Measurements from ENCODE around the gene UMODL1.

The UMODL1 gene

GRCh38 chr21:42153046-42153686 lies 82.0 kb downstream of the UMODL1 start:
- no peak for DNase-seq (ENCODE audit: low read depth in 2 of 2)
- TF ChIP-seq, protein P1, sequence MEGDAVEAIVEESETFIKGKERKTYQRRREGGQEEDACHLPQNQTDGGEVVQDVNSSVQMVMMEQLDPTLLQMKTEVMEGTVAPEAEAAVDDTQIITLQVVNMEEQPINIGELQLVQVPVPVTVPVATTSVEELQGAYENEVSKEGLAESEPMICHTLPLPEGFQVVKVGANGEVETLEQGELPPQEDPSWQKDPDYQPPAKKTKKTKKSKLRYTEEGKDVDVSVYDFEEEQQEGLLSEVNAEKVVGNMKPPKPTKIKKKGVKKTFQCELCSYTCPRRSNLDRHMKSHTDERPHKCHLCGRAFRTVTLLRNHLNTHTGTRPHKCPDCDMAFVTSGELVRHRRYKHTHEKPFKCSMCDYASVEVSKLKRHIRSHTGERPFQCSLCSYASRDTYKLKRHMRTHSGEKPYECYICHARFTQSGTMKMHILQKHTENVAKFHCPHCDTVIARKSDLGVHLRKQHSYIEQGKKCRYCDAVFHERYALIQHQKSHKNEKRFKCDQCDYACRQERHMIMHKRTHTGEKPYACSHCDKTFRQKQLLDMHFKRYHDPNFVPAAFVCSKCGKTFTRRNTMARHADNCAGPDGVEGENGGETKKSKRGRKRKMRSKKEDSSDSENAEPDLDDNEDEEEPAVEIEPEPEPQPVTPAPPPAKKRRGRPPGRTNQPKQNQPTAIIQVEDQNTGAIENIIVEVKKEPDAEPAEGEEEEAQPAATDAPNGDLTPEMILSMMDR (IDR thresholded peaks at IDR 0.05; ENCODE audit: low read depth, low read length) = no peak
- H3K4me3 ChIP-seq (replicated peaks in 1 of 2; ENCODE audit: low read depth in 2 of 2, low read length in 2 of 2) = no peak overlapping the region

DNA sequence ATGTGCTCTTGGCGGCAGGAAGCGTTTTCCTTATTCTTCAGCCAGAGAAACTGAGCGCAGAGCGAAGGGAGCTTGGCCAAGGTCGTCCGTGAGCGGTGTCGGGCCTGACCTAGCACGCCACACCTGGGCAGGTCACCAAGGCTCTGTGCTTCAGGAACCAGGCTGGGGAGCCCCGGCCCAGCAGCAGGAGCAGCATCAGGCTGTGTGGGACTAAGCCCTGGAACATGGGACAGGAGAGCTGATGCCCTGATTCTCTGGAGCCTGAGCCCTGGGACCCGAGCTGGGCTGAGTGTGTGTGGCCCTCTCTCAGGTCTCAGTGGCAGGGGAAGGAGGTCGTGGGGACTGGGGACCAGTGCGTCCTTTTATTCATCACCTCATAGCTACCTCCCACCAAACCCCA lies 82.6 kb downstream of the UMODL1 start:
- no peak for DNase-seq (ENCODE audit: low read depth in 2 of 2)
- TF ChIP-seq, protein P1 (IDR thresholded peaks at IDR 0.05; ENCODE audit: low read depth, low read length) = no peak
- H3K4me3 ChIP-seq (replicated peaks in 1 of 2; ENCODE audit: low read depth in 2 of 2, low read length in 2 of 2) = no peak overlapping the region

GRCh38 chr21:42154237-42155044 lies 83.3 kb downstream of the UMODL1 start:
- DNase-seq (ENCODE audit: low read depth in 2 of 2) = no peak

GRCh38 chr21:42155045-42155855 lies 84.1 kb downstream of the UMODL1 start:
- DNase-seq (ENCODE audit: low read depth in 2 of 2) = no peak
- H3K4me3 ChIP-seq (replicated peaks in 1 of 2; ENCODE audit: low read depth in 2 of 2, low read length in 2 of 2) = no peak overlapping the region
- TF ChIP-seq, protein P1 (IDR thresholded peaks at IDR 0.05; ENCODE audit: low read depth, low read length) = no peak

More at GRCh38 chr21:42154237-42155044, 83.3 kb downstream of the UMODL1 start:
- TF ChIP-seq, protein P1 (IDR thresholded peaks at IDR 0.05; ENCODE audit: low read depth, low read length) = no peak
- H3K4me3 ChIP-seq (replicated peaks in 1 of 2; ENCODE audit: low read depth in 2 of 2, low read length in 2 of 2) = no peak overlapping the region

DNA sequence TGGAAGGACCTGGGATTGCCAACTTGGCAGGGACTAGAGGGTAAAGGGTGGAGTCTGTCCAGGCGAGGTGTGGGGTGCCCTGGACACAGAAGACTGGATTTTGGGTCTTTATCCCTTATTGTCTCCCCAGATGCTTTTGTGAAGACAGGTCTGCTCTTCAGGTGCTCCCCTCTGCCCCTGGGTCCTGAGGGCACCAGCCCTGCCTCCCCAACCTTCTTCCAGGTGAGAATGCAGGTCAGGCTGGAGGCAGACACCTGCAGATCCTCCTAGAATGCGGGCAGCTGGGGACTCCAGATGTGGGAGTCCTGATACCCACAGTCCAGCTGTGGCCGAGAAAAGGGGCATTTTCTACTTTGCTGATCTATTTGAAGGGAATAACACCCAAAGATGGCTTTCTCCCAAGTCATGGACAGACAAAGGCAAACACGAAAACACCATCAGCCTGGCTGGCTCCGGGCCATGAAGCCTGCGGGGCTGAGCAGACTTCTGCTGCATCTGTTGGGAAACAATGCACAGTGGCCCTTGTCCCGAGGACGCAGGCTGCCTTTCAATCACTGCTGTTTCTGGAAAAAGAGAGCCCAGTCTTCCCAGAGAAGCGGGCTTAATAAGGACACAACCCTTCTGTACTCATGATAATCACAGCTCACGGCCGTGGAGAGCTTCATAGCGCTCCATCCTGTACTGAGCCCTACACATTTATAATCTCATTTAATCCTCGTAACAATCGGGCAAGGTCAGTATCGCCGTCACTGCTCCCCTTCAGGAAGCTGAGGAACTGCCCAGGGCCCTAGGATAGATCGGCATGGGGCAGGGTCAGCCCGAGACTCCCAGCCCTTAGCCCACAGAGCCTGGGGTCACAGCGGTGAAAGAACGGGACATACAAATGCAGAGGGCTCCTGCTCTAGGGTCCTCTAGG lies 85.8 kb downstream of the UMODL1 start:
- no peak overlapping the region for H3K4me3 ChIP-seq (replicated peaks in 1 of 2; ENCODE audit: low read depth in 2 of 2, low read length in 2 of 2)

More for the DNA sequence above, 85.8 kb downstream of the UMODL1 start:
- peak; percentile 24 to 32 for DNase-seq (ENCODE audit: low read depth in 2 of 2)
- TF ChIP-seq, protein P1 (IDR thresholded peaks at IDR 0.05; ENCODE audit: low read depth, low read length) = no peak
